ENCODE data around the gene EDARADD.

Gene EDARADD

DNA sequence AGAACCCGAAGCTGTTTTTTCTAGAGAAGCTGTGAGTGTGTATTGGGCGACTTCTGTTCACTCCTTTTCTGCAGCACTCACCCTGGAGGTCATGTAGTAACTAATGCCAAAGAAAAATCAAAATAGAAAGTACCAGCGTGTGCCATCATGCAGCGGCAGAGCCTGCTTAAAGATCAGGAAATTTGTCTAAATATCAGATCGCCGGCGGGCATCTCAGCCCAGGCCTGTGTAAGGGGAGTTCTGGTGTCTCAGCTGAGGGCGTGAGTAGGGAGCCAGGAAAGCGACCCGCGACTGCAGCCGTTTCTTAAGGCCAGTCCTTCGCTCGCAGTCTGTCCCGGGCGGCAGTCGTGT, 768 bp downstream of the EDARADD start:
- DNase-seq (ENCODE audit: low read depth): no peak

DNA sequence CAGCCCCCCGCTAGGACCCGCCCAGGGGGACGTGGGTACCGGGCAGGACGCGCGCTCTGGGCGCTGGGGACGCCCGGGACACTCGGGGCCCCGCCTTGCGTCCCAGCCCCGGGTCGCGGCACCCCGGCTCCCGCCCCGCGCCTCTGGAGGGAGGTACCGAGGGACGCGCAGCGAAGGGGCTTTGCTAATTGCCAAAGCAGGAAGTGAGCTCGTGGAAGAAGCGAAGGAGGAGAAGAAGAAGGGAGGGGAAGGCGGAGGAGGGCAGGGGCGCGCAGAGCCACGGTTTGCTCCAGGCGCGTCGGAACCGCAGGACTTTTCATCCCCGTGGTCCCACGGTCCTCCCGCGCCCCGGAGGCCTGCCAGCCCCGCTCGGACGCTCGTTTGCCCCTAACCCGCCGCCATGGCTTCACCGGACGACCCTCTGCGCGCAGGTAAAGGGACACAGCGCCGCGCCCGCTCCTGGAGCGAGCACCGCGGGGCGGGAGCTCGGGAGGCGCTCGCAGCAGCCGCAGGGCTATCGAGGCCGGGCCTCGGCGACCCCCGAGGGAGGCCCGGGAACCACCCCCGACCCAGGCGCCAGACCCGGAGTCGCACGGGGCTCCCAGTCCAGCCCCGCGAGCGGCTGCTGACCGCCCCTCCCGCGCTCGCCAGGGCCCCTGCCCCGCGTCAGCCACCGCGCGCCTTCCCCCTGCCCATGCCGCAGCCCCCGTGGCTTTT, 1.3 kb downstream of the EDARADD start:
- DNase-seq (ENCODE audit: low read depth): peak; percentile 28

DNA sequence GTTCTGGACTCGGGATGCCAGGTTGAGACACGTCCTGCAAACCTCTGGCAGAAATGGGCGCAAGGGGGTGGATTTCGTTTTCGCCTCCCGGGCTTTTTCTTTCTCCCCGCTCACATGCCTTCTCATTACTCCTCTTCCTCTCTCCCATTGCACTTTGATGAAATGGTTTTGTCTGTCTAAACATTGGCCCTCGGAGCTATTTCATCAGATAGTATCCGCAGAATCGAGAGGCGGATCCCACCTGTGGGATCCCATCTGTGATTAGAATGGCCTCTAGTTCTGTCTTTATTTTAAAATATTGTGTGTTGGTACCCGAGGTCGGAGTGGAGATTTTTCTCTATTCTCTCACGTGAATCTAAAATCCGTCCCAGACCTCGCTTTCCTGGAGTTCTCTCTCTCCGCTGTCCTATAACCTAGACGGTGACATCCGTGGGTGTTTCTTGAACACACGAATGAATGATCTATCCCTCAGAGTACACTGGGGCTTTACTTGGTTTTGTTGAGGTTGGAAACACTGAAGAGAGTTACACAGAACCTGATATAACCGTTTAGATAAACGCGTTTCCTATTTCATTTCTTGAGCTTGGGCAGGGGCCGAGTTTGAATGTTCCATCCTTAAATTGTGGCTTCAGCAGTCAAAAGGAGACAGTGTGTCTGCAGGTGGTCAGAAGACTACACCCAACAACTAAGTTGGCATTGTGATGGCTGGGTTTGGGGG, 2.0 kb downstream of the EDARADD start:
- DNase-seq (ENCODE audit: low read depth): no peak

DNA sequence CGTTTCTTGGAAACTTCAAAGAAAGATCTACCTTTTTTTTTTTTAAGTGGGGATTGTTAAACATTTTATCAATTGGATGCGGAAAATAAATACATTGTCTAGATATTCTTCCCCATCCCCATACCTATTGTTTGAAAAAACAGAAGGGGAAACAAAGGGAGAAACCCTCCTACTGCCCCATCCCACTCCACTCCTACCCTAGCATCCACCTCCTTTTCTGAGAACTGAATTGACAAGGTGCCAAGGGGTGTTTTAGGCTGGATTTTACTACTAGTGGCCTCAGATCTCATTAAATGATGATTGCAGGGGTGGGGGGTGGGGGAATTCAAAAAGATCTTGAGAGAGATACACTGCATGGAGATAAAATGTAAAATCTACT, 2.6 kb downstream of the EDARADD start:
- no peak for DNase-seq (ENCODE audit: low read depth)

DNA sequence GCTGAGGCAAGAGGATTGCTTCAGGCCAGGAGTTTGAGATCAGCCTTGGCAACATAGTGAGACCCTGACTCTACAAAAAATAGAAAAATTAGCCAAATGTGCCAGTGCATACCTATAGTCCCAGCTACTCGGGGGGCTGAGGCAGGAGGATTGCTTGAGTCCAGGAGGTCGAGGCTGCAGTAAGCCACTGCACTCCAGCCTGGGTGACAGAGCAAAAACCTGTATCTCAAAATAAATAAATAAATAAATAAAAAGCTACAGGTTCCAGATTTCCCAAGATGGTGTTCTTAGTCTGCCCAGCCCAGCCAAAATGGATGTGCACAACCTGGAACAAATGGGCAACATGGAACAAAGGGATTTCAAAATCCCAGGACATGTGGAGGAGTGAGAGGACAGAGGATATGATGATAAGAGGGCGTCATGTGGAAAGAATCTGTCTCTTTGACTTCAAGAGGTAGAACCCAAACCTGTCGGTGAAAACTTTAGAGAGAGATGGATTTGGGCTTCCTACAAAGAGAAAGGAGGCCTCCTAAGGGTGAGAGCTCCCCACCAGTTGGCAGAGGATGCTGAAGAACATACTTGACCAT, 3.2 kb downstream of the EDARADD start:
- DNase-seq (ENCODE audit: low read depth): no peak

DNA sequence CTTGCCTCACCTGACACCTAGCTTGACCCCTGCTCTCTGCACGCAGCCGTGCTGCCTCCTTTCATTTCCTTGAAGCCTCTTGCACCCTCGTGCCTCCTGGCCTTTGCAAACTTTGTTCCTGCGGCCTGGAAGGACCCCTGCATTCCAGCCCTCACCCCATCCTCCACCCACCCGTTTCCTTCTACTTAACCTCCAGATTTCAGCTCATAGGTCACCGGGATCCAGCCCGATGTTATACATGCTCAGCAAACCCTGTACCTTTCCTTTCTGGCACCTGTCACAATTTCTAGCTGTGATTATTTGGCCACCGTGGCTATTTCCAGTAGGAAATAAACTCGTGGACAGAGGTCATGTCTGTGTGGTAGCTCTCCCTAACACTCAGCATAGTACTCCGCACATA, 4.5 kb downstream of the EDARADD start:
- no peak for DNase-seq (ENCODE audit: low read depth)

DNA sequence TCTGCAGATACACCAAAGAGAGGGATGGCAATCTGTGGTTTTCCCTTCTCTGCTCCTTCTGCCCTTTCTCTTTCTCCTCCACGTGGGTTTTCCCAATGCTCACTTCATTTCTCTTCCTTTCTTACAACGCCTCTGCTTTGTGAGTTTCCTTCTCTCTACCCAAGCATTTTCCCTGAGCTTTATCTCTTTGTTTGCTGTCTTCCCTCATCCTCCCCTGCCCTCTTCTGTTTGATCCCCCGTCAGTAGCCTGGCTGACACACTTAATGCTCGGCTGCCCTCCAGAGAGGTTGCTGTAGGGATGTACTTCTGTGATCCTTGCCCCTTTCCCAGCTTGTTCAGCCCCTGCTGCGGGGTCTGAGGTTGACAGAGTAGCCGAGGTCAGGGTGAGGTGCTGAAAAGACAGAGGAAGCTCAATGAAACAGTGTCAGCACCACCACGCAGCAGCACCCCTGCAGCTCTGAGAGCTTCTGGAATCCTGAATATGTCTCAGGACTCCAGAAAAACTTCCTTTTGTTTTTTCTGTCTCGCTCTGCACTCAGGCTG, 6.0 kb downstream of the EDARADD start:
- no peak for DNase-seq (ENCODE audit: low read depth)

DNA sequence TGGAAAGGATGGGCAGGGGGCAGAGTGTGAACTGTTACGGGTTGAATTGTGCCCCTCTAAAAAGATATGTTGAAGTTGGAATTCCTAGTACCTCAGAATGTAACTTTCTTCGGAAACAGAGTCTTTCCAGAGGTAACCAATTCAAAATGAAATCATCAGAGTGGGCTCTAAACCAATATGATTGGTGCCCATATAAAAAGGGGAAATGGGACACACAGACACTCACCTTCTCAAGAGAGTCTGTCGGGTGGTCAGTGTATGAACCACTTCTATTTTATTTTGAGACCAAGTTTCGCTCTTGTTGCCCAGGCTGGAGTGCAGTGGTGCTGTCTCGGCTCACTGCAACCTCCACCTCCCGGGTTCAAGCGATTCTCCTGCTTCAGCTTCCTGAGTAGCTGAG, 7.6 kb downstream of the EDARADD start:
- no peak for DNase-seq (ENCODE audit: low read depth)

DNA sequence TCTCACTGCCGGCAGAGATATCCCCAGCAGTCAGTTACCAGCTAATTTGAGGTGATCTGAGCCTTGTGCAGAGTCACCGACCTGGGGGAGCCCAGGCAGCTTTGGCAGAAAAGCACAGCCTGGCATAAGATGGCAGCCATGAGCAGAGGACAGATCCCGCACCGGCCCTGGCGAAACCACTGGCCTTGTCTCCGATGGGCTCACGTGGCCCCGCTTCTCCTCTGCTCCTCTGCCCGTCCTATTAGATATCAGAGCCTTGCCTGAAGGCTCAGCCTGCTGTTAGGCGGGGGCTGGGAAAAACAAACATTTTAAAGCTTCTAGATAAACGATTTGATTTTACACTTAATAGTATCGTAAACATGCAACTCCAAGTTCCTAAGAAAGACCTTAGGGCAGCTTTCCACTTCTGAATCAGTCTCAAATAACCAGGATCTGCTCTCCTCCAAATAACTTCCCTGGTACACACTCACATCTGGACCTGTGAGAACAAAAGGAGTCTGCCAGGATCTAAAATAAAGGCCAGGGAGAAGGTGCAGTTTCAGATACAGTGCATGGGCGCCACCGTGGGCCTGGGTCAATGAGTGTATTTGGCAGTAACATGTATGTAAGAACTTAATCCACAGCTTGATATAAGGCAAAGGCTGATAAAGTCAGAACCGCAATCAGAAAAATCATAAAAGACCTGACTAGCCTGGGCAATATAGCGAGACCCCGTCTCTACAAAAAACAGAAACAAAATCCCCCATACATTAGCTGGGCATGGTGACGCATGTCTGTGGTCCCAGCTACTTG, 10.0 kb downstream of the EDARADD start:
- DNase-seq (ENCODE audit: low read depth): no peak

DNA sequence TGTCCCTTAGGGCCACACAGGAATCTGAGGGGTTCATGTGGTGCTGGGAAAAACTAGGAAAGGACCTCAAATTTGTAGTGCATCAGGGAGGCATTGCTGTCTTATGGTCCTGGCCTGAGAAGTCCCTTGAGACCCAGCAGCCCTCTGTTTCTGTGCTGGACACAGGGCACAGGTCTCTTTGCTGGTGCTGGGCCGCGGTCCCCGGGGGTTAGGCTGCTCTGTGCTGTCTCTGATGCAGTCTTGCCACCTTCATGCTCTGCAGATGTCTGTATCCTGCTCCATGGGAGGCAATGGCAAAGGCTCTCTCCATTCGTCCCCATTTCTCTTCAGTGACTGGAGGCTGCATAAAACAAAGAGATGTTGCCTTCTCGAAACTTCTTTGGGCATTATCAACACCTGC, 13.0 kb downstream of the EDARADD start:
- no peak for DNase-seq (ENCODE audit: low read depth)

DNA sequence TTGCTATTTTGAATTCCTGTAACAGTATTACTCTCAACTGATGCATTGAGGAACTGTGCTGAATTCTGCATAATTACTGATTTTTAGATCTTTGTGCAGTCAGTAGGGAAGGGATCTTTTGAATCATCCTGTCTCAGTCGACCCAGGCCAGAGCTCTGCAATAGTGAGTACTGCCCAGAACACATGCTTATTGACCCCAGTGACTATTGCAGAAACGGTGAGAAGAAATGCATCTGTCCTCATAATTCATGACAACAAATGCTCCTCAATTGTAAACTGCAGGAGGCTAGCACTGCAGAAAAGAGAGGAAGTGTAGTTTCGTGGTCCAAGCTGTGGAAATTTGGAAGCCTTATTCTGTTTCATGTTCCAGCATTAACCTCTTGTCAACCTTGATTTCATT, 19.6 kb downstream of the EDARADD start:
- no peak for DNase-seq (ENCODE audit: low read depth)

DNA sequence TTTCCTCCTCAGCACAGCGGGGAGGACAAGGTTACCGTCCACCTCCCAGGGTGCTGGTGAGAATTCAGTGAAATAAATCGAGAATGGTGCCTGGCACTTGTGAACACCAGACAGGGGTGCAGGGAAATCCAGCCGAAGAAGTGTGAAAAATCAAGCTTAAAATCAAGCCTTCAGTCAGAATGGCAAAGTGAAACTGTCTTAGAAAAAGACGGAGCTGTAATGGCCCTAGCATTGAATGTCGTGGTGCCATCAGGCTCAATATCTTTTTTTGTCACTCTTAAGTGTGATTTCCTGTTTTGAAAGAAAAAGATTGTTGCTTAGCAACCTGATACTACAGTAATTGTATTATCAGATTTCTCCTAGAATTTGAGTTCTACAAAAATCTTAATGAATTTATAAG, 22.1 kb downstream of the EDARADD start:
- DNase-seq (ENCODE audit: low read depth): no peak

DNA sequence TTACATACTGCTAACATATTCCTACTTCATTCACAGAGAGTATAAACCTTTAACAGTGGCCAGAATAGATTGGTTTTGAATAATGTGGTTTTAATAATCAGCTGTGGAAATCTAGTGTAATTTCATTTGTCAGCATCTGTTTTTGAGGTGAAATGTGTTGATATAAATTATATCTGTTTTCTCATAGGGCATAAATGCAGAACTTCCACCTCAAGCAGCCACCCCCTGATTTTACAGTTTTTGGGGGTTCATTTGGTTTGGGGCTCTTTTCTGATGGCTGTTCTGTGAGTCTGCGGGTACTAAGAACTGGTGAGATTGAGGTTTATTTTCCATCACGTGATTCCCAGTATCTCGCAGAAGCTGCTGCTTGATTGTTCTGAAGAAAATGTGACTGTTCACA, 23.2 kb downstream of the EDARADD start:
- DNase-seq (ENCODE audit: low read depth): no peak

DNA sequence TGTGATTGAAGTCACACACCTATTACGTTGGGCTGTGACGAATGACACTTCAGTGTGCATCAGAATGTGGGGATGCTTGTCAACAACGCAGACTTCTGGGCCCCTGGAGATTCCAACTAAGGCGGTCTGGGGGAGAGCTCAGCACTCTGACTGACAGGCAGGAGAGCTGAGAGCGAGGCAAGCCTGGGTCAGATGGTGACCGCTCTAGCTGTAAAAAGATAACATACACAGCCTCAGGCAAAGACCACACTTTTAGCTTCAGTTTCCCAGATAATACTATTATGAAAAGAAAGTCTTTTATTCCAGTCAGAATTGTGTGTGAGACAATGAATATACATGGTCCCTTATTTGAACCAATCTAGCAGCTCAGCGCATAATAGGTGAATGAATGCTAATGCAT, 25.4 kb downstream of the EDARADD start:
- no peak for DNase-seq (ENCODE audit: low read depth)

DNA sequence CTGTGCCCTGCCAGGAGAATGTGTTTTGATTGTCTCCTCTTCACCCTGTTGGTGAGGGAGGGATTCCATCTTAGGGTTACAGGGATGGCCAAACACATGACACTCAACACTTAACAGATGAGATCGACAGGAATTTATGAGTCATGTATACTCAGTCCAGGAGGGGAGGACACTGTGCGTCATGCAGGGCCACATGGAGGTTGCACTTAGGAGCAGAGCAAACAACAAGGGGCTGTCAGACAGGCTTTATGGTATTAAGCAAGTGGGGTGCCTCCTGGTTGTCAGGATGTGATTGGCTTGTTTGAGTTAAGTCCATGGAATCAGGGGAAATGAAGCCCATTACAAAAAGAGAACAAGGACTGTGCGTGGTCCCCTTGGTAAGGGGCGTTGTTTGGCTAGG, 26.9 kb downstream of the EDARADD start:
- DNase-seq (ENCODE audit: low read depth): no peak

DNA sequence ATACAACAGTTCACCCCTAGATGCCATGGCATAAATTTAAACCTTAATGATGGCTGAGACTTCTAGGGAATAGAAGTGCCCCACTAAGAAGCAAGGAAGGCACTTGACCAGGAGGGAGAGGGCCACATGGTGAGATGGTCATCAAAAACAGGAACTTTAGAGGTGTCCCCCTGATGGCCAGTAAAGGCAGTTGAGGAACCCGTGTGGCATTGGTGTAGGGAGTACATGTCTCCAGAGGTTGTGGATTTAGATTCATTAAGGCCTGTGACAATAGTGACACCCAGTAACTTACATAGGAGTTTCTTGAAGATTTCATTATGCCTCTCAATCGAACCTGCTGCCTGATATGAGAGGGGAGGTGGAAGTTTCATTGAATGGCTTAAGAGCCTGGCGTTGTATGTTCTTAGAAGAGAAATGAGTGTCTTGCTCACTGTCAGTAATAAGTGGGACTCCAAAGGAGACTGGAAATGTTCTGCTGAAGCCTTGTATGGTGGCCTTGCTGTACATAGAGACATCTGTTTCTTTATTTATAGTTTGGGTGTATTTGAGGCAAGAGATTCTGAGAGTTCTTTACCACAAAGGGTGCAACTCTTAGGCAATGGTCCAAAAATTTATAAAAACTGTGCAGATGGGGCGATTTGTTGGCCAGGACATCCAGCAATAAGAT, 27.9 kb downstream of the EDARADD start:
- no peak for DNase-seq (ENCODE audit: low read depth)

DNA sequence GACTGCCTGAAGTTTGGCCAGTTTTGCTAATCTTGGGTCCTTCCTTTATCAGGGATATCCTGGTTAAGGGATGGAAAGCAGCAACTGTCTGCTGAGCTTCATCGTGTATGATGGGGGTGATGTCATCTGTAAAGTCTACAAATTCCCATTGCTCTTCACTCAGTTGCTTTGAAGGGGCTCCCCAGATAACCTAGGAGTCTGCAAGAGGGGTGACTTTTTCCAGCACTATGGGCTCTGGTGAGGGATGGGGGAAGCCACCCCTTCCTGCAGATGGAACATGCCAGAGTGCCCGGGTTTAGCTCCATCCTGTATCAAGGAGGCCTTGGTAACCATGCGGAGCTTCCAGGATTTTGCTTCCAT, 28.4 kb downstream of the EDARADD start:
- no peak for DNase-seq (ENCODE audit: low read depth)

DNA sequence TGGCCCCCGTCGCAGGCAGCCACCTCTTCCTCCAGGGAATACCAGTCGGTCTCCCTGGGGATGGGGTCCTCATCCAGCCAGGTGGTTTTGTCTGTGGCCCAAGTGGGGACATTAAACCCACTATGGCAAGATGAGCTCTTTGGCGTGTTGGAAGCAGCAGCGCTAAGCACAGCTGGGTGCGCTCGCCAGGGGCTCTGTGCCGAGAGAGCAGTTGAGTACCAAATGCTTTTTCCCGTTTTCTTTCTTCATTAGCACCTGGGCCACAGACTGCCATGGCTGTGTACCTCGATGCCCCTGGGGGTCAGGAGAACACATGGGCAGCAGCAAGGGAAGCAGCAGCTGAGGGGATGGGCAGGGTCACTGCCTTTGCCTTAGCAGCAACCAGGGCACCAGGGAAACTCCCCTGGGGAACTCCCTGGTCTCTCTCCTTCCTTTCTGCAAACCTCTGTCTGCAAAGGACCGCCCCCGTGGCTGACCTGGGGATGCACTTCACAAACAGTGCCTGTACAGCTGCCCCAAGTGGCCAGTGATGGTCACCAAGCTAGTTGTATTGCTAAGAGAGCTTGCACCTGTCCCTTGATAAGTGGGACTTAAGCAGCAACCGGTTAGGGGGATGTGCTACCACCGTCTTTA, 31.1 kb downstream of the EDARADD start:
- DNase-seq (ENCODE audit: low read depth): no peak

DNA sequence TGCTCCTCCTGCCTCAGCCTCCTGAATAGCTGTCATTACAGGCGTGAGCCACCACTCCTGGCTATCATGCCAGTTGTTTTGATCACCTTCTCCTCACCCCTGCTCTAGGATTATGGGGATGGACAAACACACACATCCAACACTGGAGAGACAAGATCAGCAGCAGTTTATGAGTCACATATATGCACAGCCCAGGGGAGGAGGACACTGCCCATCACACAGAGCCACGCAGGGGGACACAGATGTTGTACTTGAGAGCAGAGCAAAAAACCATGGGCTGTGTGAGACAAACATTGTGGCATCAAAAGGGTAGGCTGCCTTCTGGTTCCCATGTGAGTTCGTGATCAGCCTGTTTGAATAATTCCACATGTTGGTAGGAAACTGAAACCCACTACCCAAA, 32.1 kb downstream of the EDARADD start:
- DNase-seq (ENCODE audit: low read depth): no peak

DNA sequence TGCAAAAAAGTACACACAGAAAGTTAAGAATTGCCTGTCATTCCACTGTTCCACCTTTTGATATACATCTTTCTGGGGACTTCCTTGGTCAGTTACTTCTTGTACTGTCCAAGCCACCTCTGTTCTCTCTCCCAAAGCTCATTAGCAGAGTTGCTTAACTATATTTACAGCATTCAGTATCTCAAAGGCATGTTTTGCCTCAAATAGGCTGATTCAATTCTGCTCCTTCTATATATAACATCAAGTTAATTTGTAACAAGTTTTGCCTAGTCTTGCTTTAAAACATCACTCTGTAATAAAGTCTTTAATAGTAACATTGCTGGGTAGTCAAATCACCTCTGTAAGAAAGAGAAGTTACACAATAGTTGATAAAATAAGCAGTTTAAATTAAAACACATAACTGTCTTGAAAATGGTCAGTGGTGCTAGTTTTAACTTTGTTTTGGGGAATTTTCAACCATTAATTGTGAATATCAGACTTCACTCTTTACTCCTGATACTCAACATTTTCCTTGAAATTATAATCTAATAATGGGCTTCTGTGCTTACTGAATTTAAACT, 35.7 kb downstream of the EDARADD start:
- no peak for DNase-seq (ENCODE audit: low read depth)

DNA sequence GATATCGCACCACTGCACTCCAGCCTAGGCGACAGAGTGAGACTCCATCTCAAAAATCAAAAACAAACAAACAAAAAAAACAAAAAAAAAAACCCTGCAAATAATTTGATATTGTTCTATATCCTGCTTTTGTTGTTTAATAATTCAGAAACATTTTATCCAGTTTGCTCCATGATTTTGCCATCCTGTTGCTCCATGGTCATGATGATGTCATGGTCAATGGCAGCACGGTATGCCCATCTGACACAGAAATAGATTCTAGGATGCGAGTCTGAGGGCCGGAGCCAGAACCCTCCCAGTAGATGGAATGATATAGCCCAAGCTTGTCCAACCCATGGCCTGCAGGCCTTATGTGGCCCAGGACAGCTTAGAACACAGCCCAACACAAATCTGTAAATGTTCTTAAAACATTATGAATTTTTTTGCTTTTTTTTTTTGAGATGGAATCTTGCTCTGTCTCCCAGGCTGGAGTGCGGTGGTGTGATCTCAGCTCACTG, 39.8 kb downstream of the EDARADD start:
- no peak for DNase-seq (ENCODE audit: low read depth)

Data from activated T-cell treated with anti-CD3 and anti-CD28 coated beads for 24 hours (primary cell).